H9 (cell line): ENCODE results near the gene CHEK1. TPM values are rescaled to one million over a fixed set of nuclear protein-coding genes. Genes with fewer than 3 reads are reported as not detected.

Experiments
- DNase-seq: peaks from one replicate; pipeline ENCODE4 v3.0.0-alpha.2; 2017
- H2AFZ ChIP-seq: one replicate; pipeline ENCODE4 v1.6.1; 2013; ENCODE audit warnings: mild to moderate bottlenecking, low read length, control low read depth, moderate library complexity
- H2AK5ac ChIP-seq: 2 replicates; pipeline ENCODE4 v1.6.1; 2013; ENCODE audit warnings: low read length, control low read depth, mixed read lengths; ENCODE audit not compliant: insufficient read length
- H2BK120ac ChIP-seq: one replicate; pipeline ENCODE4 v1.6.1; 2013; ENCODE audit warnings: low read depth, mild to moderate bottlenecking, low read length, control low read depth, inconsistent platforms; ENCODE audit not compliant: poor library complexity, severe bottlenecking
- H2BK12ac ChIP-seq: 2 replicates; pipeline ENCODE4 v1.6.1; 2013; ENCODE audit warnings: low read length, control low read depth, mixed read lengths, low read depth; ENCODE audit not compliant: insufficient read length
- H2BK15ac ChIP-seq: 2 replicates; pipeline ENCODE4 v1.6.1; 2013; ENCODE audit warnings: low read depth, low read length, control low read depth
- H2BK20ac ChIP-seq: one replicate; pipeline ENCODE4 v1.6.1; 2013; ENCODE audit warnings: low read depth, mild to moderate bottlenecking, low read length, control low read depth, inconsistent platforms; ENCODE audit not compliant: poor library complexity, severe bottlenecking
- H2BK5ac ChIP-seq: 2 replicates; pipeline ENCODE4 v1.6.1; 2013; ENCODE audit warnings: low read length, control low read depth, mixed read lengths; ENCODE audit not compliant: insufficient read length
- H3K14ac ChIP-seq: 2 replicates; pipeline ENCODE4 v1.6.1; 2013; ENCODE audit warnings: low read length, control low read depth; ENCODE audit not compliant: insufficient read depth
- H3K18ac ChIP-seq: 2 replicates; pipeline ENCODE4 v1.6.1; 2013; ENCODE audit warnings: low read depth, mild to moderate bottlenecking, mixed read lengths, low read length, control low read depth; ENCODE audit not compliant: insufficient read length
- H3K23ac ChIP-seq: 2 replicates; pipeline ENCODE4 v1.6.1; 2013; ENCODE audit warnings: low read length, control low read depth, mixed read lengths, low read depth; ENCODE audit not compliant: insufficient read length
- H3K23me2 ChIP-seq: 2 replicates; pipeline ENCODE4 v1.6.1; 2013; ENCODE audit warnings: low read depth, mild to moderate bottlenecking, mixed read lengths, low read length, control low read depth; ENCODE audit not compliant: insufficient read length, poor library complexity, severe bottlenecking
- H3K27ac ChIP-seq: 2 replicates; pipeline ENCODE4 v1.5.1; 2013; ENCODE audit warnings: low read length, control low read depth, mixed read lengths, low read depth; ENCODE audit not compliant: insufficient read length
- H3K27me3 ChIP-seq: 2 replicates; pipeline ENCODE4 v1.6.1; 2013; ENCODE audit warnings: low read length, control low read depth, inconsistent platforms; ENCODE audit not compliant: insufficient read depth
- H3K4ac ChIP-seq: 2 replicates; pipeline ENCODE4 v1.6.1; 2013; ENCODE audit warnings: low read depth, mild to moderate bottlenecking, control low read depth, inconsistent platforms, low read length, moderate library complexity
- H3K4me1 ChIP-seq: 2 replicates; pipeline ENCODE4 v1.6.1; 2013; ENCODE audit warnings: low read length, control low read depth, inconsistent platforms; ENCODE audit not compliant: insufficient read depth
- H3K4me2 ChIP-seq: 2 replicates; pipeline ENCODE4 v1.6.1; 2013; ENCODE audit warnings: low read length, control low read depth, mixed read lengths; ENCODE audit not compliant: insufficient read length, insufficient read depth
- H3K56ac ChIP-seq: 2 replicates; pipeline ENCODE4 v1.6.1; 2013; ENCODE audit warnings: low read depth, mild to moderate bottlenecking, mixed read lengths, low read length, control low read depth; ENCODE audit not compliant: insufficient read length
- H3K79me1 ChIP-seq: 2 replicates; pipeline ENCODE4 v1.6.1; 2013; ENCODE audit warnings: low read depth, mild to moderate bottlenecking, moderate library complexity, low read length, control low read depth, inconsistent platforms; ENCODE audit not compliant: insufficient read depth, poor library complexity, severe bottlenecking
- H3K79me2 ChIP-seq: 2 replicates; pipeline ENCODE4 v1.6.1; 2013; ENCODE audit warnings: low read length, control low read depth, inconsistent platforms; ENCODE audit not compliant: insufficient read depth
- H3K9ac ChIP-seq: 2 replicates; pipeline ENCODE4 v1.6.1; 2013; ENCODE audit warnings: low read length, control low read depth, mixed read lengths; ENCODE audit not compliant: insufficient read length; ENCODE audit errors: extremely low read depth
- H3K9me3 ChIP-seq: one replicate; pipeline ENCODE4 v1.6.1; 2013; ENCODE audit warnings: low read depth, low read length, inconsistent platforms; ENCODE audit not compliant: control insufficient read depth
- H3T11ph ChIP-seq: one replicate; pipeline ENCODE4 v1.6.1; 2013; ENCODE audit warnings: mild to moderate bottlenecking, low read length, control low read depth, inconsistent platforms
- H4K20me1 ChIP-seq: one replicate; pipeline ENCODE4 v1.6.1; 2013; ENCODE audit not compliant: control insufficient read depth, insufficient read length, insufficient read depth
- H4K5ac ChIP-seq: 2 replicates; pipeline ENCODE4 v1.6.1; 2013; ENCODE audit warnings: low read depth, mild to moderate bottlenecking, mixed read lengths, low read length, control low read depth; ENCODE audit not compliant: insufficient read length
- H4K8ac ChIP-seq: replicated peaks from 2 replicates; pipeline ENCODE4 v1.6.1; 2013; ENCODE audit warnings: low read length, control low read depth, mixed read lengths, low read depth; ENCODE audit not compliant: insufficient read length
- H4K91ac ChIP-seq: 2 replicates; pipeline ENCODE4 v1.6.1; 2013; ENCODE audit warnings: low read depth, mild to moderate bottlenecking, moderate library complexity, mixed read lengths, low read length, control low read depth; ENCODE audit not compliant: insufficient read length
- H3K27ac Mint-ChIP-seq, 3 experiments: 2 replicates in 2 of 3; 3 replicates in 1 of 3; pipeline ENCODE4 v1.8.0; 2020 to 2021; ENCODE audit warnings: mixed read lengths in 3 of 3, mild to moderate bottlenecking in 1 of 3, moderate library complexity in 1 of 3
- H3K27me3 Mint-ChIP-seq: 2 replicates; pipeline ENCODE4 v1.8.0; 2021; ENCODE audit warnings: low read depth, mild to moderate bottlenecking, moderate library complexity, mixed read lengths
- H3K36me3 Mint-ChIP-seq, 3 experiments: 2 replicates in 2 of 3; 3 replicates in 1 of 3; pipeline ENCODE4 v1.8.0; 2020 to 2021; ENCODE audit warnings: low read depth in 3 of 3, mixed read lengths in 3 of 3; ENCODE audit not compliant: insufficient read depth in 1 of 3
- H3K4me1 Mint-ChIP-seq, 2 experiments: 2 replicates each; pipeline ENCODE4 v1.8.0; 2020; ENCODE audit warnings: mixed read lengths in 2 of 2
- H3K4me3 Mint-ChIP-seq, 2 experiments: 2 replicates in 1 of 2; 3 replicates in 1 of 2; pipeline ENCODE4 v1.8.0; 2020 to 2021; ENCODE audit warnings: mild to moderate bottlenecking in 2 of 2, mixed read lengths in 2 of 2, moderate library complexity in 1 of 2
- H3K9me3 Mint-ChIP-seq, 2 experiments: 2 replicates in 1 of 2; 3 replicates in 1 of 2; pipeline ENCODE4 v1.8.0; 2020; ENCODE audit warnings: mild to moderate bottlenecking in 2 of 2, mixed read lengths in 2 of 2, moderate library complexity in 1 of 2
- WGBS: extraction: QIAGEN DNeasy Blood & Tissue Kit; methylation state at CpG from one replicate; pipeline ENCODE4 v1.1.7; 2013; ENCODE audit warnings: missing lambda C conversion rate, low lambda C conversion rate, mixed read lengths; ENCODE audit not compliant: insufficient read length; ENCODE audit errors: extremely low coverage; 5-methylcytosine and 5-hydroxymethylcytosine counted together
- total RNA-seq: library from RNA; stranded (reverse); gene quantifications from 2 replicates; pipeline ENCODE4 v1.2.1, GENCODE V29; 2021
- TF ChIP-seq, protein P1 (sequence below): fragments of 200-600 bp; sonication (generic); conservative IDR thresholded peaks from 3 replicates; pipeline ENCODE4 v1.8.0; 2021; ENCODE audit warnings: antibody characterized with exemption, mild to moderate bottlenecking

The CHEK1 gene
- total RNA-seq, 1 experiment from 2014 or later, result 126 TPM

- Histone ChIP-seq H2BK20ac (no peak overlapping the region), H4K20me1 (no peaks in the 10 kb centered on the region), H3T11ph (no peak overlapping the region), H3K4me1 (no peaks in the 10 kb centered on the region), H2BK120ac (no peak overlapping the region), H3K79me2 (no peaks in the 10 kb centered on the region), H3K18ac (no peak overlapping the region), H3K23ac (no peak overlapping the region), H2AK5ac (no peak overlapping the region), H3K56ac (no peak overlapping the region), H4K91ac (no peak overlapping the region), H3K79me1 (no peaks in the 10 kb centered on the region), H3K27me3 (no peaks in the 10 kb centered on the region), H3K23me2 (no peaks in the 10 kb centered on the region), H2BK15ac (no peak overlapping the region), H3K27ac (no peak overlapping the region), H3K4ac (no peak overlapping the region), H2BK5ac (no peak overlapping the region), H3K9me3 (no peaks in the 10 kb centered on the region), H4K8ac (no peak overlapping the region), H3K14ac (no peak overlapping the region), H2BK12ac (no peak overlapping the region), H4K5ac (no peak overlapping the region), H3K4me2 (no peak overlapping the region), H2AFZ (no peak overlapping the region), H3K9ac (no peak overlapping the region)
- no peaks in the 10 kb centered on the region for H3K27me3 Mint-ChIP-seq
- peaks cover 4 to 8% of the 10 kb centered on the region in 2 experiments; a peak in 4 of 5 replicates for H3K9me3 Mint-ChIP-seq
- no peak overlapping the region for H3K4me3 Mint-ChIP-seq
- H3K27ac Mint-ChIP-seq, result no peak overlapping the region
- peaks cover 40 to 68% (median 65%) of the 10 kb centered on the region in 3 experiments for H3K36me3 Mint-ChIP-seq
- TF ChIP-seq, protein P1, sequence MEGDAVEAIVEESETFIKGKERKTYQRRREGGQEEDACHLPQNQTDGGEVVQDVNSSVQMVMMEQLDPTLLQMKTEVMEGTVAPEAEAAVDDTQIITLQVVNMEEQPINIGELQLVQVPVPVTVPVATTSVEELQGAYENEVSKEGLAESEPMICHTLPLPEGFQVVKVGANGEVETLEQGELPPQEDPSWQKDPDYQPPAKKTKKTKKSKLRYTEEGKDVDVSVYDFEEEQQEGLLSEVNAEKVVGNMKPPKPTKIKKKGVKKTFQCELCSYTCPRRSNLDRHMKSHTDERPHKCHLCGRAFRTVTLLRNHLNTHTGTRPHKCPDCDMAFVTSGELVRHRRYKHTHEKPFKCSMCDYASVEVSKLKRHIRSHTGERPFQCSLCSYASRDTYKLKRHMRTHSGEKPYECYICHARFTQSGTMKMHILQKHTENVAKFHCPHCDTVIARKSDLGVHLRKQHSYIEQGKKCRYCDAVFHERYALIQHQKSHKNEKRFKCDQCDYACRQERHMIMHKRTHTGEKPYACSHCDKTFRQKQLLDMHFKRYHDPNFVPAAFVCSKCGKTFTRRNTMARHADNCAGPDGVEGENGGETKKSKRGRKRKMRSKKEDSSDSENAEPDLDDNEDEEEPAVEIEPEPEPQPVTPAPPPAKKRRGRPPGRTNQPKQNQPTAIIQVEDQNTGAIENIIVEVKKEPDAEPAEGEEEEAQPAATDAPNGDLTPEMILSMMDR, result no peak
- WGBS, result no CpG with 5 or more reads among the region's 2 CpGs
- H3K4me1 Mint-ChIP-seq, result no peaks in the 10 kb centered on the region
- no peak for DNase-seq
Measured at GRCh38 chr11:125667151-125667550, 42.2 kb downstream of the CHEK1 start.
